Activated T-cell treated with anti-CD3 and anti-CD28 coated beads, Interleukin-2, amount 50 U/mL, for 72 hours (primary cell): Measurements from ENCODE around the gene PRDM10. TPM values are rescaled to one million over a fixed set of nuclear protein-coding genes. Genes with fewer than 3 reads are reported as not detected.
"Not testable (repeated sequence)": the region's sequence is repeated elsewhere in the genome, so short reads cannot be mapped to it uniquely, and the experiment has no call there.

Experiments
- ATAC-seq, 2 donors: fragments of 150-1000 bp; cut with Tn5 transposase; replicated peaks in 1 of 2; 2 replicates each; pipeline ENCODE4 v1.10.0; 2021; ENCODE audit warnings: moderate library complexity in 2 of 2, mild to moderate bottlenecking in 1 of 2
- DNase-seq, 2 donors: peaks; one replicate each; pipeline ENCODE4 v3.0.0; 2021 to 2022; ENCODE audit warnings: mixed read lengths in 1 of 2
- H3K27ac Mint-ChIP-seq: one replicate; pipeline ENCODE4 v1.8.0; 2022; ENCODE audit warnings: mild to moderate bottlenecking, moderate library complexity, mixed read lengths
- H3K27me3 Mint-ChIP-seq: one replicate; pipeline ENCODE4 v1.8.0; 2022; ENCODE audit warnings: low read depth, mixed read lengths
- H3K36me3 Mint-ChIP-seq, 2 donors: one replicate each; pipeline ENCODE4 v1.8.0; 2022; ENCODE audit warnings: mixed read lengths in 2 of 2, mild to moderate bottlenecking in 1 of 2; ENCODE audit not compliant: insufficient read depth in 2 of 2
- H3K4me1 Mint-ChIP-seq: one replicate; pipeline ENCODE4 v1.8.0; 2022; ENCODE audit warnings: low read depth, mixed read lengths
- H3K4me3 Mint-ChIP-seq, 2 donors: one replicate each; pipeline ENCODE4 v1.8.0; 2022; ENCODE audit warnings: mild to moderate bottlenecking in 2 of 2, mixed read lengths in 2 of 2, moderate library complexity in 2 of 2
- H3K9me3 Mint-ChIP-seq, 2 donors: one replicate each; pipeline ENCODE4 v1.8.0; 2022; ENCODE audit warnings: mixed read lengths in 2 of 2
- total RNA-seq, 2 donors: library from RNA; stranded (reverse); gene quantifications; one replicate each; pipeline ENCODE4 v1.2.3, GENCODE V29; 2022

Gene PRDM10
- total RNA-seq, 2 donors from 2014 or later = 5.4 to 5.5 TPM

- H3K9me3 Mint-ChIP-seq = no peaks in the 10 kb centered on the region
- ATAC-seq (no peak), DNase-seq (no peak)
- H3K27me3 Mint-ChIP-seq = no peaks in the 10 kb centered on the region
- no peak overlapping the region for H3K27ac Mint-ChIP-seq
- peaks cover 0 to 2% of the 10 kb centered on the region in 2 donors for H3K36me3 Mint-ChIP-seq
- H3K4me1 Mint-ChIP-seq = peaks cover 28% of the 10 kb centered on the region
- no peak overlapping the region for H3K4me3 Mint-ChIP-seq
These were observed 37.4 kb downstream of the PRDM10 start for GRCh38 chr11:129965248-129965647.

GRCh38 chr11:129960216-129961214, 42.1 kb downstream of the PRDM10 start:
- Mint-ChIP-seq H3K9me3 (no peaks in the 10 kb centered on the region), H3K27ac (peak overlapping the region; percentile 0), H3K27me3 (no peaks in the 10 kb centered on the region), H3K4me3 (peak overlapping the region in 1 of 2 donors; percentile 52), H3K36me3 (peaks cover 3 to 4% of the 10 kb centered on the region in 2 donors), H3K4me1 (peaks cover 32% of the 10 kb centered on the region)
- ATAC-seq = peak; percentile 97
- DNase-seq = peak; percentile 42 to 57

- no peak for DNase-seq
- no peaks in the 10 kb centered on the region for H3K27me3 Mint-ChIP-seq
- H3K27ac Mint-ChIP-seq = no peak overlapping the region
- peaks cover 32% of the 10 kb centered on the region for H3K4me1 Mint-ChIP-seq
- H3K36me3 Mint-ChIP-seq = peaks cover 3 to 4% of the 10 kb centered on the region in 2 donors
- ATAC-seq = no peak
- H3K4me3 Mint-ChIP-seq = no peak overlapping the region
- no peaks in the 10 kb centered on the region for H3K9me3 Mint-ChIP-seq
These were observed 42.9 kb downstream of the PRDM10 start for GRCh38 chr11:129959687-129960086.

- ATAC-seq = no peak
- no peak for DNase-seq
- no peaks in the 10 kb centered on the region for H3K27me3 Mint-ChIP-seq
- no peaks in the 10 kb centered on the region for H3K9me3 Mint-ChIP-seq
- H3K27ac Mint-ChIP-seq = no peak overlapping the region
- H3K36me3 Mint-ChIP-seq = peaks cover 2 to 3% of the 10 kb centered on the region in 2 donors
- peaks cover 36% of the 10 kb centered on the region for H3K4me1 Mint-ChIP-seq
- H3K4me3 Mint-ChIP-seq = no peak overlapping the region
These were observed 47.4 kb downstream of the PRDM10 start for GRCh38 chr11:129955282-129955681.

- H3K36me3 Mint-ChIP-seq, DNase-seq, ATAC-seq, H3K27ac Mint-ChIP-seq, H3K27me3 Mint-ChIP-seq, H3K9me3 Mint-ChIP-seq, H3K4me3 Mint-ChIP-seq: not testable (repeated sequence)
- peaks cover 30% of the 10 kb centered on the region for H3K4me1 Mint-ChIP-seq
These were observed 47.9 kb downstream of the PRDM10 start for GRCh38 chr11:129954703-129955102.

GRCh38 chr11:129951866-129952262, 50.8 kb downstream of the PRDM10 start:
- no peak overlapping the region for H3K4me3 Mint-ChIP-seq
- H3K9me3 Mint-ChIP-seq = no peaks in the 10 kb centered on the region
- H3K36me3 Mint-ChIP-seq = peaks cover 0 to 3% of the 10 kb centered on the region in 2 donors
- ATAC-seq (peak in 1 of 2 donors; percentile 32), DNase-seq (no peak)
- H3K27ac Mint-ChIP-seq = no peak overlapping the region
- no peaks in the 10 kb centered on the region for H3K27me3 Mint-ChIP-seq
- H3K4me1 Mint-ChIP-seq = peaks cover 20% of the 10 kb centered on the region

- ATAC-seq = no peak
- Mint-ChIP-seq H3K27me3 (no peaks in the 10 kb centered on the region), H3K4me3 (no peak overlapping the region), H3K9me3 (no peaks in the 10 kb centered on the region), H3K27ac (no peak overlapping the region), H3K36me3 (peaks cover 0 to 3% of the 10 kb centered on the region in 2 donors), H3K4me1 (peaks cover 20% of the 10 kb centered on the region)
- DNase-seq = no peak
These were observed 51.3 kb downstream of the PRDM10 start for GRCh38 chr11:129951201-129951865.

- ATAC-seq (no peak), DNase-seq (no peak)
- H3K4me1 Mint-ChIP-seq = peaks cover 20% of the 10 kb centered on the region
- H3K27me3 Mint-ChIP-seq = no peaks in the 10 kb centered on the region
- no peaks in the 10 kb centered on the region for H3K9me3 Mint-ChIP-seq
- H3K4me3 Mint-ChIP-seq = no peak overlapping the region
- no peaks in the 10 kb centered on the region for H3K36me3 Mint-ChIP-seq
- no peak overlapping the region for H3K27ac Mint-ChIP-seq
These were observed 52.2 kb downstream of the PRDM10 start for GRCh38 chr11:129950101-129951091.

GRCh38 chr11:129948926-129949466, 53.6 kb downstream of the PRDM10 start:
- Mint-ChIP-seq H3K9me3 (no peaks in the 10 kb centered on the region), H3K4me3 (no peak overlapping the region), H3K4me1 (peaks cover 20% of the 10 kb centered on the region), H3K27ac (no peak overlapping the region), H3K36me3 (no peaks in the 10 kb centered on the region), H3K27me3 (no peaks in the 10 kb centered on the region)
- DNase-seq = no peak
- no peak for ATAC-seq

- no peaks in the 10 kb centered on the region for H3K9me3 Mint-ChIP-seq
- H3K27me3 Mint-ChIP-seq = no peaks in the 10 kb centered on the region
- no peak overlapping the region for H3K27ac Mint-ChIP-seq
- no peak for ATAC-seq
- peaks cover 20% of the 10 kb centered on the region for H3K4me1 Mint-ChIP-seq
- DNase-seq = no peak
- no peaks in the 10 kb centered on the region for H3K36me3 Mint-ChIP-seq
- no peak overlapping the region for H3K4me3 Mint-ChIP-seq
These were observed 55.2 kb downstream of the PRDM10 start for GRCh38 chr11:129947474-129947873.

- no peak overlapping the region for H3K4me3 Mint-ChIP-seq
- no peaks in the 10 kb centered on the region for H3K36me3 Mint-ChIP-seq
- H3K27ac Mint-ChIP-seq = no peak overlapping the region
- ATAC-seq = no peak
- no peaks in the 10 kb centered on the region for H3K27me3 Mint-ChIP-seq
- H3K4me1 Mint-ChIP-seq = peaks cover 17% of the 10 kb centered on the region
- H3K9me3 Mint-ChIP-seq = no peaks in the 10 kb centered on the region
- DNase-seq = no peak
These were observed 55.7 kb downstream of the PRDM10 start for GRCh38 chr11:129946965-129947364.

- Mint-ChIP-seq H3K9me3 (no peaks in the 10 kb centered on the region), H3K4me1 (peaks cover 10% of the 10 kb centered on the region), H3K36me3 (no peaks in the 10 kb centered on the region), H3K27ac (peak overlapping the region; percentile 6), H3K27me3 (no peaks in the 10 kb centered on the region), H3K4me3 (no peak overlapping the region)
- DNase-seq (no peak), ATAC-seq (no peak)
These were observed 56.4 kb downstream of the PRDM10 start for GRCh38 chr11:129946256-129946655.
